HG03378 (cell line): Measurements from ENCODE around the gene CD52.
"Not testable (repeated sequence)": the region's sequence is repeated elsewhere in the genome, so short reads cannot be mapped to it uniquely, and the experiment has no call there.

Experiments used
- ATAC-seq: cut with Tn5 transposase; IDR thresholded peaks from one replicate; pipeline ENCODE4 v1.9.1; 2021; ENCODE audit warnings: mild to moderate bottlenecking, moderate library complexity; ENCODE audit not compliant: unreplicated experiment

The CD52 gene

DNA sequence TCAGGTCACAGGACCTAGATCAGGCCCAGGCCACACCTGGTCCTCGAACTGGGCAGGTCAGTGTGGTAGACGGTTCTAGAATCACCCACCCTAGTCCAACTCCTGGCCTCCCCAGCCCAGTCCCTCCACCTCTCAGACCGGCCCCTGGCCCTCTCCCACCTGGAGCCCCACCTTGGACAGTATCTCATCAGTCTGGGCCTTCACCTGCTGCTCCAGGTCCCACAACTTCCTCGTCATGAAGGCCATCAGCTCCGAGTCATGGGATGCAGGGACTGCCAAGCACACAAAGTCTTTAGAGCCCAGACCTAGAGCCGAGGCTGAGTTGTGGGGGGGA lies 20.0 kb upstream of the CD52 start:
- ATAC-seq = no peak

GRCh38 chr1:26300578-26301275 lies 17.0 kb upstream of the CD52 start:
- ATAC-seq = no peak

DNA sequence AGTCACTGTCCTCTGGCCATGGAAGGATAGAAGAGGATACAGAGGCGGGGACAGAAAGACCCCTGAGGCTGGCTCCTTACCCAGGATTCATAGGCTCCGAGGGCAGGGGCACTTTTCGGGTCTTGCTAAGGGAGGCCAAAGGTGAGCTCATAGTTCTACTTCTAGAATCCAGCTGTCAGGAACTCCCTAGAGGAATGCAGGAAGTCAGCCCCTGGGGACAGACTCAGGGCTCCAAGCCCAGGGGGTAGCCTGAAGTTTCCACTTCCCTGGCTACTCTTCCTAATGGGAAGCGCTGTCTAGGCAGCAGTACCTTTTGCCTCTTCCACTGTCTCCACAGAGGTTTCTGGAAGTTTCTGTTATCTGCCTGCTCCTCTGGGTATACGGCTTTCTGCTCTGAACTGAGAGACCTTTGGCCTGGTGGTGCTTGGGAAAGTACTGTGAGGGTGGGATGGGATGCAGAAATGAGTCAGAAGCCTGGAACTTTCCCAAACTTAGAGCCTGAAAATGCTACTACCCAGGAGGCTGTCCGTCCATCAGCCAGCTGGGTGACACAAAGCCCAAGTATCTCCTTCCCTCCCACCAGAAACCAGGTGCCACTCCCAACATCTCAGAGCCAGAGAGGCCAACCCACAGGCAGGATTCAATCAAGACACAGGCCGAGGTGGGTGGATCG lies 14.9 kb upstream of the CD52 start:
- ATAC-seq = no peak

- peak; percentile 10 for ATAC-seq
These were observed 12.0 kb upstream of the CD52 start for GRCh38 chr1:26305667-26306289.

- peak; percentile 88 for ATAC-seq
These were observed 11.2 kb upstream of the CD52 start, which contains the start of gene UBXN11 for GRCh38 chr1:26306290-26307229. Gene UBXN11, minus strand, starts transcription at chr1:26306636. Its CDS starts 3,753 bp downstream, at chr1:26302883.

GRCh38 chr1:26307363-26307781 lies 10.4 kb upstream of the CD52 start:
- ATAC-seq = peak; percentile 4

- not testable (repeated sequence) for ATAC-seq
These were observed 9.5 kb upstream of the CD52 start for GRCh38 chr1:26307966-26308899.

DNA sequence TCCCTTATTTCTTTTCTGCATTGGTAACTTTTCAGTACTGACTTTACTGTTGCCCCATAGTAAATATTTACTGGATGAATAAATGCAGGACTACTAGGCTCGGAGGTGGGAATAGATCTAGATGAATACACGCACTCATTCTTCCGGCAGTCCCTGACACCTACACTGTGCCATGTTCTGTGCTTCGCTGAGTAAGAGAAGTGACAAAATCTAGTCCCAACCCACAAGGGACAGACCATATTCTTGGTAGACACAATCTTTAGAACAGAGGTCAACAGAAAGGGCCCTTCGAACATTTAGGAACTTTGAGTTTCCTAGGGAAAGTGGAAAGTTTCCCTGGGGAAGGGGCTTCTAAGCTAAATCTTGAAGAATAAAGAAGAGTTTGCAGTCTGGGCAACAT lies 3.3 kb upstream of the CD52 start:
- ATAC-seq = no peak

GRCh38 chr1:26315874-26316850 lies 1.6 kb upstream of the CD52 start:
- no peak for ATAC-seq

DNA sequence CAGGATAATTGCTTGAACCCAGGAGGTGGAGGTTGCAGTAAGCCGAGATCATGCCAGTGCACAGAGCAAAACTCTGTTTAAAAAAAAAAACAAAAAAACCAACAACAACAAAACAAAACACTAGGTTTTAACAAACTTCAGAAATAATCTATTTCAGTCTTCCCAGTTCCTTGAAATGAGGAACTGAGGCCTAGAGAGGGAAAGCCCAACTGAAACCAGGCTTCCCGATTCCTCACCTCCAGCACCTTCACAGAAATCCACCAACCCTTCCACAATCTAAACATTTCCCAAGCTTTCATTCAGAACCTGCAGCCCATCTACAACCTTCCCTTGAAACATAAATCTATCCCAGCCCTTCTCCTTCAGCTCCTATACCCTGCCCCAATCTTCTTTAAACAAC lies 612 bp upstream of the CD52 start:
- ATAC-seq = no peak

- ATAC-seq = no peak
These were observed 743 bp downstream of the CD52 start for GRCh38 chr1:26318338-26319064.

- ATAC-seq = no peak
These were observed 3.1 kb downstream of the CD52 start for GRCh38 chr1:26320896-26321295.

GRCh38 chr1:26321315-26322041 lies 3.7 kb downstream of the CD52 start:
- ATAC-seq = peak; percentile 40

- ATAC-seq = no peak
These were observed 4.2 kb downstream of the CD52 start for GRCh38 chr1:26322042-26322331.

DNA sequence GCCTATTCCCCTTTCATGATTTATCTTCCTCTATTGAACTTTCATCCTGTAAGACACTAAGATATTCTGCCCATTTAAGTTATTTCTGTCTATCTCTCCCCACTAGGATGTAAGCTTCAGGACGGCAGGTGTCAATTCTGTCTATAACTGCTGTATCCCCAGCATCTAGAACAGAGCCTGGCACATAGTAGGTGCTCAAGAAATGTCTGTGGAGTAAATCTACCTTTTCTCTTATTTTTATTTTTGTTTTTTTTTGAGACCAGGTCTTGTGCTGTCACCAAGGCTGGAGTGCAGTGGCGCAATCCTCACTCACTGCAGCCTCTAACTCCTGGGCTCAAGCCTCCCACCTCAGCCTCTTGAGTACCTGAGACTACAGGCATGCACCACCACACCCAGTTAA lies 5.6 kb downstream of the CD52 start:
- ATAC-seq = no peak

DNA sequence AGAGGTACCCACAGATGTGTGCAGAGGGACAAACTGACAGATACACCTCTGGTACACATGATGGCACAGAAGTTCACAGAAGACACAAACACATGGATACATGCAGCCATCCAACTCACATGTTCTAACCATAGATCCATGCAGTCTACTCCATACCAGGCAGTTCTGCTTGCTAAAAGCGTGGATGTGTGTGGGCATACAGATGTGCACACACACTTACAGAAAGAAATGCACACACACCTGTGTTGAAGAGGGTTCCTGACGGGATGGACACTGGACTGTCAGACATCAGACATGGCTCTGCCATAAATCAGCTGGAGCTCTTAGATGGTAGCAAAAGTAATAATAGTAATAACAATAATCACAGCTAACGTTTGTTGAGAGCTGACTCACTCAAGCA lies 6.8 kb downstream of the CD52 start:
- no peak for ATAC-seq

GRCh38 chr1:26327956-26328362 lies 10.2 kb downstream of the CD52 start:
- no peak for ATAC-seq

- ATAC-seq = no peak
These were observed 10.8 kb downstream of the CD52 start for GRCh38 chr1:26328597-26328996.
